DMS 273 (cell line): Measurements from ENCODE around the gene ITPK1.
A peak's percentile ranks its signal among the peaks of the same experiment; 100 is the strongest.
"Not testable (repeated sequence)": the region's sequence is repeated elsewhere in the genome, so short reads cannot be mapped to it uniquely, and the experiment has no call there.

ENCODE experiments used
- DNase-seq: peaks from one replicate; lab custom pipeline; 2025; ENCODE audit not compliant: unreplicated experiment; lab: John Stamatoyannopoulos, UW

ITPK1 gene

DNA sequence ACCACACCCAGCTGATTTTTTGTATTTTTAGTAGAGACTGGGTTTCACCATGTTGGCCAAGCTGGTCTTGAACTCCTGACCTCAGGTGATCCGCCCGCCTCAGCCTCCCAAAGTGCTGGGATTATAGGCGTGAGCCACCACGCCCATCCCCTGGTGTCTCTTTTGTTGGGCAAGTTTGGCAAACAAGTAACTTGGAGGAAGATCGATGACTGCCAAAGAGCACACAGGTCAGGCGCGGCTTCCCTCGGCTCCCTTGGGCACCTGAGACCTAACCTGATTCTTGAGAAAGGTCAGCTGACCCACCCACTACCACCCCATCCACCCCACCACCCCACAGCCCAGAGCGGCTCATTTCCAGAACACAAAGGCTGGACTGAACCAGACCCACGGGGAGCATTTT lies 9.9 kb downstream of the ITPK1 start:
- DNase-seq = not testable (repeated sequence)

DNA sequence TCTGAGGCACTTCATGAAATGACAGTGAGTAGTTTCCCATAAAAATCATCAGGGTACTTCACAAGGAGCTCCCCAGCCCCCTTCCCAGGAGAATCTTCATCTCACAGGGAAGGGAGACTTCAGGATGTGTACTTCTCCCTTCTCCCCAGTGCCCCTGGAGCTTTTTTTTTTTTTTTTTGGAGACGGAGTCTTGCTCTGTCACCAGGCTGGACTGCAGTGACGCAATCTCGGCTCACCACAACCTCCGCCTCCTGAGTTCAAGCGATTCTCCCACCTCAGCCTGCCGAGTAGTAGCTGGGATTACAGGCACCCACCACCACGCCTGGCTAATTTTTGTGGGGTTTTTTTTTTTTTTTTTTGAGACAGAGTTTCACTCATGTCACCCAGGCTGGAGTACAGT lies 10.4 kb downstream of the ITPK1 start:
- no peak for DNase-seq

DNA sequence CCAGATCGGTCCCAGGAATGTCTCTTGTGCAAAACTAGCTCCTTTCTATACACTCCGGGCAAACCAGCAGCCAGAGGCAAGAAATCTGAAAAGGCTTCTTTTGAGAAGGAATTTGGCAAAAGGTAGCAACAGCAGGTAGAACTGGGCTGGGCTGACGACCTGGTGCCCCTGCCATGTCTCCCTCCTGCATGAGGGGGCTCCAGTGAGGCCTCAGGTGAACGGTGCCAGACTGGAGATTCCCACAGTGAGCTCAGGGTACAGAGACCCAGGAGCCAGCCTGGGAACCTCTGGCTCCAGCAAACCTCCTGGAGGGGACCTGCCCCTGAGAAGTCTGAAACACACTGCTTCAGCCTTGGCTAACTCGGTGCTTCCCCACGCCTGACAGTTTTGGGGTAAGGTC lies 10.8 kb downstream of the ITPK1 start:
- DNase-seq = peak; percentile 21

DNA sequence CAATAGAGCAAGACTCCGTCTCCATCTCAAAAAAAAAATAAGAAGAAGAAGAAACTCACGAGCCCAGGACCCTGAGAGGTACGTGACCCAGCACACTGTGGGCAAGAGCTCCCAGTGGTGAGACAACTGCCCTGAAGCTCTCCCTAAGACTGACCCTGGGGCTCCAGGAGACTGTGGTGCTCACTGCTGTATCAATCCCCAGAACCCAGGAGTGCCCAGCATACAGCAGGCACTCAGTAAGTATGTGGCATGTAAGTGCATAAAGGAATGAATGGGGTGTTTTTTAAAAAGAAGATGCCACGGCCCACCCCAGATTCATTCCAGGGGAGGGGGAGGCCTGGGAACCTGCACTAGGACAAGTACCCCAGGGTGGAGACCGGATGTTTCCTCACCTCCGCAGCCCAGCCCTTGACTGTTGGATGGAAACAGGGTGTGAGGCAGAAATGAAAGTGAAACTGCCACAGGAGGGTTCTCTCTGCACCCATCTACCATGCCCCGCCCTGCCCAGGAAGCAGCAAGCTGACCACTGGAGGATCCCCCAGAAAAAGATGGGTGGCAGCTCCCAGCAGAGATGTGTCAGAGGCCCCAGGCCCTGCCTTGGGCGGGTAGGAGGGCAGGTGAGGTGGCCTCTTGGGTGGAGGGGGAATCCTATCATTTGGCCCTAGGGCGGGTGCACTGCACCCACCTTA lies 12.2 kb downstream of the ITPK1 start:
- DNase-seq = no peak

DNA sequence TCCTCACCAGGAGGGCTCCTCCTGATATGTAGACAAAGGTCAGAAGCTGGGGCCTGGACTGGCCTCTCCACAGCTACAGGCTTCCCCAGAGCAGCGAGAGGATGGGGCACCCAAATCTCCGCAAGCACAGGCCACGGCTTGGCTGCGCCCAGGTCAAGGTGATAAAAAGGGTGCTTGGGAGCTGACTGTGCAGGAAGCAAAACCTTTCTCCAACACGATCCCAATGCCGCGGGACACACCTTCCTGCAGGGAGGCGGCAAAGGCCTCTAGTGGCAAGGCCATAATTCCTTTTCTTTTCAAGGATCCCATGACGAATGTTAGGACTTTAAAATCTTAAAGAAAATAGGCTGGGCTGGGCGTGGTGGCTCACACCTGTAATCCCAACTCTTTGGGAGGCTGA lies 13.6 kb downstream of the ITPK1 start:
- DNase-seq = no peak

DNA sequence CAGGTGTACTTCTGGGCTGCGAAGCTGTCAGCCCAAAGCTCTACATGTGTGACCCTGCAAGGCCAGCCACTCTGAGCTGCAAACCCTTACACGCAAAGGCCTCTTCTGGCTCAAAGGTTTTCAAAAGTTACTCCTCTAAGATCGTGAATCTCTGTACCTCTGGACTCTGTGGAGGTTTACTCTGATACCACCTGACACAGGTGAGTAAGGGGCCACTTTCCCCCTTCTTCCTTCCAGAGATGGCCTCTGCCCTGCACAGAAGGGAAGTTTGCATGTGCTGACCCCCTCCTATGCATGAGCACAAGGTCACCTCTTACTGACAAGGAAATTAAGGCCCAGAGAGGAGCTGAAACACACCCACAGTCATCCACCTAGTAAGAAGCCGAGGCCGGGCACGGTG lies 14.5 kb downstream of the ITPK1 start:
- no peak for DNase-seq

DNA sequence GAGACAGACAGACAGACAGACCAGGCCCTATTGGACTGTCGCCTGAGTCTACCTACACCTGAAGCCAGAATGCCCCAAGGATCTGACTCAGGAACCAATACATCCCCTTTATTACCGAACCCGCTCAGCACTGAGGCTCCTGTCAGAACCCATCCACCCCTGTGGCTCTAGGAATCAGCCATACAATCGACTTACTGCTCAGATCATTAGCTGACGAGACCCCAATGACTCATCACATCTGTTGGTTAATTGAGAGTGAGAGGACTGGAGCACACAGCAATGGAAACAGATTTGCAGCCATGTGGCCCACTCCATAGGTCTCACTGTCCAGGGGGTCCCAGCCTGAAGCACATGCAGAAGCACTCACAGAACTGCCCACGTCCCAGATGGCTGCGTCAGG lies 15.2 kb downstream of the ITPK1 start:
- peak; percentile 73 for DNase-seq

DNA sequence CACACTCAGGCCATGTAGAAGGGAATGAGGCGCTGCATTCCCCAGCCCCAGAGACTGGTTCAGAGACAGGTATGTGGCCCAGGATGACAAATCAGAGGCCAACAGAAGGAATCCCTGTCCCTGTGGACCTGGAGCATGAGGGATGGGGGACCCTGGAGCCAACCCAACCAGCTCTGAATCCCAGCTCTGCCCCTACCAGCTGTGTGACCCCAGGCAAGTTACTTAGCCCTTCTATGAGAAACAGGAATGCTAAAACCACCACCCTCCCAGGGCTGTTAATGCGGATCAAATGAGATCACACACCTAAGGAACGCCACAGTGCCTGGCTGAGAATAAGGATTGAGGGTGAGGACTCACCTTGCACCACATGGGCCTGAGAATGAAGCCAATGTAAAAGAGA lies 15.6 kb downstream of the ITPK1 start:
- no peak for DNase-seq

DNA sequence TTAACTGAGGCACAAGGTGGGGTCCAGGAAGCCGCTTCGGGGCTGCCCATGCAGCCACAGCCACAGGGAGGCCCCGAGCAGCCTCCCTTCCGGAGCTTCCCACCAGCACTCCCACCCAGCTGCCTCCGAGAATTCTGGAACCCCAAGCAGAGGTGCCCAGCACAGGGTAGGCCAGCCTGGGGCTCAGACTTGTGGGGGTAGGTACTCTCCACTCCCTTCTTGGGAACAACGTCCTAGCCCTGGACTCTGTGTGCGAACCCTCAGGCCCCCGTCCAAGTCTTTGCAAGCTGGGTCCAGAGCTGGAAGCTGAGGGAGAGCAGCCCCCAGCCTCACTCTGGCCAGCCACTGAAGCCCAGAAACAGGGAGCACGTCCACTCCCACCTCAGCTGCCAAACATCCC lies 16.1 kb downstream of the ITPK1 start:
- no peak for DNase-seq

DNA sequence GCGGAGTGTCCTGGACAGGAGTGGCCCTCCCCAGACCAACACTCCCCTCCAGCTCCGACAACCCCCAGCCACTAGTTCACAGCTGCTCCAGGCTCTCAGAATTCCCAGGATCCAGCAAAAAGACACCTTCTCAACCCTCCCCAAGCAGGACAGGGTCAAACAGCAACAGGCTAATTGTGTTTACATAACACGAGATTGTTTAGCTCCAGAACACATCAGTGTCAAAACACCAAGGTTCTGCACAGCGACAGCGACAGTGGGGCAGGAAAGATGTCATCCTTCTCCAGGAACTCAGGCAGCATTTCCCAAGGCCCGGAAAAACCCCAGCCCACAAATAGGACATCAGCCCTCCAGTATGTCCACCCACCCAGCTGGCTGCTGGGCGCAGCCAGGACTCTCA lies 16.5 kb downstream of the ITPK1 start:
- DNase-seq = no peak

DNA sequence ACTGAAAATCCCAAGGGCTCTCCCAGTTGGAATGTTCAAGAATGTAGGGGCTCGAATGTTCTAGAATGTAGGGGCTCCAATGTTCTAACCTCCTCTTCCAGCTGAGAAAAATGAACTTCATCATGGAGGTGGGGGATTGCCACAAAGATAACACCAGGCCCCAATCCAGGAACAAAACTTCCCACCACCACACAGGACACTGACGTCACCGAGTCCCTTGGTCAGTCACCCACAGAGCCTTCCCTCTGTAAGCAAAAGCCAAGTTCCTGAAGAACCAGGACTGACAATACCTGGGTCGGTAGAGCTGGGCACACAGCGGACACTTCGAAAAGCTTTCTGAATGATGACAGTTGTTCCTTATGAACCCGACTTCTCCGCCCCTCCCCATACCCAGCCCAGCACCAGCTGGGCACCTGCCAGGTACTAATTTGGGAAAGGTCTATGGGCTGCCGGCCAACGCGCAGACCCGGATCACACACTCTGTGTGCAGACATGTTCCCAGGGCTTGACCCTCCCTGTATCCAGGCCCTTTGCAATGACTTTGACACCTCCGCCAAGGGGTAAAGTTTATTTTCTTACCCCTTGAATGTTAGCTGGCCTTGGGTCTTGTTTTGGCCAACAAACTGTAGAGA lies 18.9 kb downstream of the ITPK1 start:
- DNase-seq = no peak

DNA sequence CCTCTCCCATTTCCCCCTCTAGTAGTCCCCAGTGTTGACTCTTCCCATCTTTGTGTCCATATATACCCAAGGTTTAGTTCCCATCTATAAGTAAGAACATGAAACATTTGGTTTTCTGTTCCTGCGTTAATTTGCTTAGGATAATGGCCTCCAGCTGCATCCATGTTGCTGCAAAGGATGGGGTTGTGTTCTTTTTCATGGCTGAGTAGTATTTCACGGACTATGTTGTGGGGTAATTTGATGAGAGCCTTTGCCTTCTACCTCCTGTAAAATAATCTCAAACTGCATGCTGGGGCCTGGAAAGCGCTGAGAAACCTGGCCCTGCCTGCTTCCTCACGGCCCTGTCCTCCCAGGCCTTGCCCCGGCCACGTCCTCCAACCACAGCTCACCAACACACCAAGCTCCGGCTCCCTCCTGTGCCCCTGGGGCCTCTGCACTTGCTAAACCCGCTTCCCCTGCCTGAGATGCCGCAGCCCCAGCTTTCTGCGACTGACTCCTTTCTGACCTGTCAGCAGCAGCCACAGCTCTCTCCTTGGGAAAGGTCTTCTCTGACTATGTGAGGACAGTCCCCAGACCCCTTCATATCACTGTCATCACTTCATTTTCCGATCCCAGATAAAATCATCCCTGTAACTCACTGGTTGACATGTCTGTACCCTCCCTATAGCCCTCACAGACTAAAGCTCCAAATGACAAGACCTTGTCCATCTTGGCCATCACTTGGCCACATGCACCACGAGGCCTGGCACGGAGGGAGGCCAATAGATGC lies 19.8 kb downstream of the ITPK1 start:
- DNase-seq = no peak

DNA sequence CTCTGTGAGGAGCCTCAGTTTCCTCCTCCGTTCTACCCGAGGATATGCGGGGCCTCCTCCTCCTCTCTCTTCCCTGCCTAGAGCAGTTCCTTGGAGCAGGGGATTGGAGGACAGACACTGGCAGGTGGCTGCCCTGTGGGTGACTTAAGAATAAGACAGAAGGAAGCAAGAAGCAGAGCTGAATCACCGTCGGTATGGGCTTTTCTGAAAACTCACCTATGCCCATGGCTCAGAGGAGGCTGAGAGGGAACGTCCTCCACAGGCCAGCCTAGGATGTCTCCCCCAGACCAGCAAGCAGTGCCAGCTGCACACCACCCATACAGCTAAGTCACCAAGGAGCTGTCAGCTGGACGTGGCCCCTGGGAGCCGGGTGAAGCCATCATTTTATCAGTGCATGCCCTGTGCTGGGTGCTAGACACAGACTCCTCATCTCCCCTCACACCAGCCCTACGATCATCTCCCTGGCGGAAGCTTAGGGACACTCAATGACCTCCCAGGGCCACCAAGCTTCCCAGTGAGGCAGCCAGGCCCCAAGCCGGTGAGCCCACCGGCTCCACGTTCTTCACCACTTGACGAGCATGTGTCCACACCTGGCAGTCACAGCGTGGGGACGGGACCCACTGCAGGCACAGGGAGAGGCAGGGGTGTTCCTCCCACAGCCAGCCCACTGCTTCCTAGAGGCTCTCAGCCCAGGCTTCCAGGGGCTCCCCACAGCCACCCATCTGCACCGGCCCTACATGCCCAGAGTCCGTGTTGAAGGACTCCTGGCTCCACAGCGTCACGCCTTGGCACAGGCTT lies 21.4 kb downstream of the ITPK1 start:
- no peak for DNase-seq

DNA sequence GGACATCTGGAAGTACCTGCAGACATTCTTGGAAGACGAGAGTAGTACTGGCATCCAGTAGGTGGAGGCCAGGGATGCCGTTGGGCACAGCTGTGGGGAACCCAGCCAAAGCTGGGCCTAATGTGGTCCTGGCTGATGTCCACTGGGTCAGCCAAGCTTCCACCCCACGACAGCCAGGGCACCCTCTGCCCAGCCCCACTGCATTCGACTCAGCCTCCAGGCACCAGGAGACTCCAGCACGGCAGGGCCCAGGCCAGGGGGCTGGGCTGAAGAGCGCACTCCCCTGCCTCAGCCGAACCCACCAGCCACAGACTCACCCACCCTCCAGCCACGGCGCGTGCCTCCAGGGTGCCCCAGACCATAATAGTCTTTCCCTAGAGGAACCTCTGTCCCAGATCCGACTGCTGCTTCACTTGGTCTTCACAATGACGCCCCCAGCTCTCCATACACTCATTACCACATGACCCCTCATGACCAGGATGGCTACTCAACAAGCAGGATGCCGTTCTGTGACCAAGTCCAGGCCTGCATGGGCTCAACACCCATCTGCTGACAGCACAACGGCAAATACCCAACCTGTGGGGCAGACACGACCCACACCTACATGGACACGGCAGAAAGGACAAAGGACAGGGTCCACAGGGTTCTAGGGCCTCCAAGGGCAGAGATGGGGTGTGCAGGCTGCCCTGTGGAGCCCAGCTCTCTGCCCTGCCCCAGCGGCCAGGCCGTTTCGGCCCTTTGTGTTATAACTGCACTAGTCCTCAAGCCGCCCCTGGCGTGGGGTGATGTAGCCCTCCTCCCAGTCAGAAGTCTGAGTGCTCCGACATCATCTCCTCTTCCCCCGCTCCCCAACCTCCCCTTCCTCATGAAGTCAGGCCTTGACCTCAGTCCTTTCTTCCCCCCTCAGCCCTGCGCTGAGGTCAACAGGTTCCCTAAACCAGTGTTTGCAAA lies 22.8 kb downstream of the ITPK1 start:
- no peak for DNase-seq

DNA sequence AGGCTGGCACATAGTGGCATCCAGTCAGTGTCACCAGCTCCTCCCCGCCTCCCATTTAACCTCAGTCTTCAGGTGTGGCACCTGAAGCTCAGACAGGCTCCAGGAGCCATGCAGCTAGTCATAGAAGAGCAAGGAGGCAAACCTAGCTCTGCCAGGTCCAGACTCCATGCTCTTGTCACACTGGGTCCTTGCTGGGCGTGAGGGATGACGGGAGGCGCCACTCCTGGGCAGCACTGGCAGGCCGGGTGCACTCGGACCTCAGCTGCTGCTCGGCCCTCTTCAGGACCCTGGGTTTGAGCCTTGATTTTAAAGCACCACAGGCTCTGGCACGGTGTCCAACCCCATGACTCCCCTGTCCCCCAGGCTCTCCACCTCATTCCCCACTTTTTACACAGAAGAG lies 24.1 kb downstream of the ITPK1 start:
- DNase-seq = no peak

DNA sequence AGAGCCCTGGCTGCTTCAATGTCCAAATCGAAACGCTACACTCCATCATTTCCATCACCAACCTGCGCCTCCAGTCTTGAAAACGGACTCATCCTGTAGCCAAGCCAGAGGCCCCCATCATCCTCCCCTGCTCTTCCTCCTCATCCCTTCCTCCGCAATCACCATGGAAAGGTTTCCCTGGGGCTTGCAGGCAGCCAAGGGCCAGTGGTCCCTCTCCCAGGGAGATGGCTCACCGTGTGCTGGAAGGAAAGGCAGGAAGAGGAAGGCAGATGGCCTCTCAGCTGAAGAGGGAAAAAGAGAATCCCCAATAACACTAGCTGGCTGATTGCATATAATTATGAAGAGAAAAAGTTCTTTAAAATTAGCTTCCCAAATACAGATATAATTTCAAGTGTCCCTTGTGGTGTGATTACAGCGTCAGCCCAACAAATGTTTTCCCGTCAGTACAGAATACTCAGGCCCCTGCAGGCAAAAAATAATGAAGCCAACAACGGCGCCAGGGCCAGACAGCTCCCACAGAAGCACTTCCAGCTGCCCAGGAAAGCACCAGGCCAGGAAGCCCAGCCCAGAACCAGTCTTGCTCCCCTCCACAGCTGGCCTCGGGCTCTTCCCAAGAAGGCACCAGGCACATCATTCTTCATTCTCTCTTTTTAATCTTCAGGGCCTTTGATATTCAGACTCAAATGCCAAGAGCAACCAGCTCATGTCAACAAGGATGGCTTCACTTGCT lies 24.7 kb downstream of the ITPK1 start:
- DNase-seq = peak; percentile 58

DNA sequence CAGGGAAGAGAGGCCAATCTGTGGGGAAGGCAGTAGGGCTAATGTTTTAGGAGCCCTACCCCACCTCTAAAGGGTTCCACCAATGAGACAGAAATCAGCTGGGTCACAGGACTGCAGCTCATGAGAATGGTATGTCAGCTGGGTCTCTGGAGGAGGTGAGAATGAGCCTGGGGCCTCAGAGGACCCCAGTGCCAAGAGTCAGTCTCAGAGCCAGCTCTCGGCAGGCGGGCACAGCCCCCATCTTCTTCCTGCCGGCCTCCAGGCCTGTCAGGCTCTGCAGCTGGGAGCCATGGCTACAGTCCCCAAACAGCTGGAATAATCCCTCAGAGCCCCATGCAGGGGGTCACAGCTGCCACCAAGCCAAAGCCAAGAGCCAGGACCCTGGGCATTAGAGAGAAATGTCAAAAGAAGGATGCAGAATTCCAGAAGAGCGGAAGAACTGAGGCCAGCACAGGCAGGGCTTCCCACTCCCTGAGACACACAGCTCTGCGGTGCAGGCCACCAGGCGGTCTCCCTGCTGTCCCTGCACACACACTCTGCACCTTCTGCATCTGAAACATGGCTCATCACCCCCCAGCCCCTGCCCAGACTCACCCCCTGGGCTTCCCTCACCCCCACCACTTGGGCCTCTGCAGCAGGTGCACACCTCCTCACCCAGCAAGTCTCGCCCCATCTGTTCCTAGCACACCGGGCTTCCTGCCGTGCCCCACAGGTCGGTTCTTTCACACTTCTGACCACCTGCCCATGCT lies 26.0 kb downstream of the ITPK1 start:
- DNase-seq = no peak

DNA sequence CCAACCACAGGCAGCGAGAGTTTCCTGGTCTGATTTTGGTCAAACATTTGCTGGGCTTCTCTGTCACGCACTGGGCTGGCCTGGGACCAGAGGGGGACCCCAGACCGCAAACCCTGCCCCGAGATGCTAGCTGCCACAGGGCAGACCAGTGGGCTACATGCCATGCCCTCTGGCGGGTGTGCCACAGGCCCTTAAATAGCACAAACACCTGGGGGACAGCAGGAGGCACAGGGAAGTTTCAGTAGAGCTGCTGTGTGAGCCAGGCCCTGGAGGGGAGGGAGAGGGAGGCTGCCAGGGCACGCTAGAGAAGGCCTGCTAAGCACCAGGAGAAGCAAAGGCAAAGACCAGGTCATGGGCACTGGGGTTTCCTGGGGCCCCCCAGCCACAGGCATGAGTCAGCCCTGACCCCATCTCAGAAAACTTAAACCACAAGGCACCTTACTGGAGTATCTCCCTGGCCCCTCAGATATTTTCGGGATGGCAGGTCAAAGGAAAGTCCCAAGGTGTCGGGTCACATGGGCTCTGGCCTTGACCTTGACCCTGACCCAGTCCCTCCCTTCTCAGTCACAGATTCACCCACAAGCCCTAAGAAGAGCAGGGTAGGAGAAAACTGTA lies 29.2 kb downstream of the ITPK1 start:
- no peak for DNase-seq

DNA sequence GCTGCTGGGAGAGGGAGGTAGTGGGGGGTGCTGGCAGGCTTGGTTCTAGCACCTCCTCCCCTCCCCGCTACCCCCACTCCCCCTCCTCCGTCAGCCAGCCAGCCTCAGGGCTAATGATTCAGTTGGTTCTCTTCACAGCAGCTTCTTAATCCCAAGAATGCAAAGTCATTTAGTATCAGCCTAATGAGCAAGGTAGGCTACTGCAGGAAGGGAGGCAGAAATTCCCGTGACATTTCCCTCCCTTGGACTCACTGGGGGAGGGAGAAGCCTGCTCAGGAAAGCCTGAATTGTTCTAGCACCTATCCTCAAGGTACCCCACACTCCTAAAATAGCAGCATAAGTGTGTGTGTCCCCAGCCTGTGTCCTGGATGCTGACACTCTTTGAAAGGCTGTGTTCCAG lies 29.8 kb downstream of the ITPK1 start:
- DNase-seq = no peak
